ENCODE data around the gene RAPGEF4.

DNA sequence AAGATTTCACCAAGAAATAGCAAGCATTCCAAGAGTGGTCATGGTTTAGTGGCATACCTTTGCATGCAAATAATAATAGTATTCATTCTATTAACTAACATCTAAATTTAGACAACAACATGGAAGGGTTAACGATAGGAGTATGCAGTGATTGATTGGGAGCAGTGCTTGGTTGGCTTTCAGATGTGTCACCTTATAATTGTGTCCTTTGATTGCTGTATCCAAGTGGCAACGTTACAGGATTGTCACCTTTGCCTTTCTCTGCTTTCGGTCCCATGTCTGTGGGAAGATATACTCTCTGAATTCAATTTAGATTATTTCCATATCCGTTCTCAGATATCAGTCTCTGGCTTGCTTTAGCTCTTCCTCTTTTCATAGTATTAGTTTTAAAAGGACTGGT, 187.2 kb downstream of the RAPGEF4 start:
- TF ChIP-seq ETV1 (tag; conservative IDR thresholded peaks at IDR 0.05; ENCODE audit: low read depth): no peak
- TF ChIP-seq, protein P1, sequence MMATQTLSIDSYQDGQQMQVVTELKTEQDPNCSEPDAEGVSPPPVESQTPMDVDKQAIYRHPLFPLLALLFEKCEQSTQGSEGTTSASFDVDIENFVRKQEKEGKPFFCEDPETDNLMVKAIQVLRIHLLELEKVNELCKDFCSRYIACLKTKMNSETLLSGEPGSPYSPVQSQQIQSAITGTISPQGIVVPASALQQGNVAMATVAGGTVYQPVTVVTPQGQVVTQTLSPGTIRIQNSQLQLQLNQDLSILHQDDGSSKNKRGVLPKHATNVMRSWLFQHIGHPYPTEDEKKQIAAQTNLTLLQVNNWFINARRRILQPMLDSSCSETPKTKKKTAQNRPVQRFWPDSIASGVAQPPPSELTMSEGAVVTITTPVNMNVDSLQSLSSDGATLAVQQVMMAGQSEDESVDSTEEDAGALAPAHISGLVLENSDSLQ (IDR thresholded peaks at IDR 0.05): no peak
- TF ChIP-seq BCOR (IDR thresholded peaks at IDR 0.05): no peak
- TF ChIP-seq RCOR1 (IDR thresholded peaks at IDR 0.05; ENCODE audit: borderline replicate concordance in 1 of 2, low read depth in 2 of 2, low read length in 2 of 2): no peak
- TF ChIP-seq FOSL1 (tag; conservative IDR thresholded peaks at IDR 0.05): no peak
- TF ChIP-seq SRSF9 (IDR thresholded peaks at IDR 0.05; ENCODE audit: borderline replicate concordance, low read depth, low read length): no peak
- TF ChIP-seq ZNF583 (CRISPR knock-in tag; IDR thresholded peaks at IDR 0.05): no peak
- TF ChIP-seq ZNF197 (CRISPR knock-in tag; IDR thresholded peaks at IDR 0.05; ENCODE audit: low read depth): no peak
- TF ChIP-seq, protein P2, sequence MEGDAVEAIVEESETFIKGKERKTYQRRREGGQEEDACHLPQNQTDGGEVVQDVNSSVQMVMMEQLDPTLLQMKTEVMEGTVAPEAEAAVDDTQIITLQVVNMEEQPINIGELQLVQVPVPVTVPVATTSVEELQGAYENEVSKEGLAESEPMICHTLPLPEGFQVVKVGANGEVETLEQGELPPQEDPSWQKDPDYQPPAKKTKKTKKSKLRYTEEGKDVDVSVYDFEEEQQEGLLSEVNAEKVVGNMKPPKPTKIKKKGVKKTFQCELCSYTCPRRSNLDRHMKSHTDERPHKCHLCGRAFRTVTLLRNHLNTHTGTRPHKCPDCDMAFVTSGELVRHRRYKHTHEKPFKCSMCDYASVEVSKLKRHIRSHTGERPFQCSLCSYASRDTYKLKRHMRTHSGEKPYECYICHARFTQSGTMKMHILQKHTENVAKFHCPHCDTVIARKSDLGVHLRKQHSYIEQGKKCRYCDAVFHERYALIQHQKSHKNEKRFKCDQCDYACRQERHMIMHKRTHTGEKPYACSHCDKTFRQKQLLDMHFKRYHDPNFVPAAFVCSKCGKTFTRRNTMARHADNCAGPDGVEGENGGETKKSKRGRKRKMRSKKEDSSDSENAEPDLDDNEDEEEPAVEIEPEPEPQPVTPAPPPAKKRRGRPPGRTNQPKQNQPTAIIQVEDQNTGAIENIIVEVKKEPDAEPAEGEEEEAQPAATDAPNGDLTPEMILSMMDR (IDR thresholded peaks at IDR 0.05 in 2 of 3, conservative IDR thresholded peaks at IDR 0.05 in 1 of 3; ENCODE audit: insufficient read depth in 2 of 3, low read depth in 1 of 3, low read length in 3 of 3): no peak
- no peak for TF ChIP-seq POLR2AphosphoS5 (IDR thresholded peaks at IDR 0.05; ENCODE audit: control insufficient read depth, insufficient read depth, low read depth, low read length)
- TF ChIP-seq KDM4B (IDR thresholded peaks at IDR 0.05; ENCODE audit: borderline replicate concordance in 2 of 2, low read depth in 1 of 2): no peak
- TF ChIP-seq GATA2 (CRISPR knock-in tag; IDR thresholded peaks at IDR 0.05): no peak
- TF ChIP-seq MTA3 (IDR thresholded peaks at IDR 0.05; ENCODE audit: borderline replicate concordance): no peak

Measured in K562 (cell line).